K562 (cell line): ENCODE data around the gene ARHGAP24. TPM values are rescaled to one million over a fixed set of nuclear protein-coding genes. Genes with fewer than 3 reads are reported as not detected.
A peak's percentile ranks its signal among the peaks of the same experiment; 100 is the strongest.
"Not testable (repeated sequence)": the region's sequence is repeated elsewhere in the genome, so short reads cannot be mapped to it uniquely, and the experiment has no call there.

Experiments used
- ATAC-seq: fragments of 200-7000 bp; cut with Tn5 transposase; 3 replicates; pipeline ENCODE4 v1.9.1; 2020; ENCODE audit warnings: moderate library complexity
- BruUV-seq: library from RNA; stranded (reverse); fragments of 400-500 nt; replicated peaks from 2 replicates; lab custom pipeline; 2021; lab: Mats Ljungman, UMichigan
- CTCF ChIA-PET: fragments of 300-600 bp; formaldehyde crosslinking; extraction: SDS; loops from one replicate; lab custom pipeline; 2021; ENCODE audit warnings: low intra/inter-chr PET ratio; lab: Yijun Ruan, JAX
- POLR2A ChIA-PET: fragments of 300-600, 350-650 bp; sonication (Branson Sonifier 250); formaldehyde crosslinking; extraction: SDS; loops from one replicate; lab custom pipeline; 2021; ENCODE audit warnings: antibody characterized with exemption, inconsistent platforms; lab: Yijun Ruan, JAX
- DNase-seq, 4 experiments: peaks; one replicate each; pipeline versions ENCODE4 v3.0.0 to v3.0.0-alpha.2; 2011 to 2018; ENCODE audit warnings: low spot score in 3 of 4, mixed read lengths in 3 of 4; ENCODE audit errors: extremely low read depth in 1 of 4
- FAIRE-seq: peaks from 2 replicates; lab custom pipeline; 2011; peaks lifted over from hg19 to GRCh38; lab: Jason Lieb, UNC
- H2AFZ ChIP-seq: 2 replicates; pipeline ENCODE4 v1.6.0; 2011; ENCODE audit warnings: low read depth, low read length, control low read depth, inconsistent platforms
- H3K27ac ChIP-seq: fragments of 200-600 bp; 3 replicates; pipeline ENCODE4 v1.8.0; 2011; ENCODE audit warnings: low read depth, mild to moderate bottlenecking, control low read depth, inconsistent platforms, low read length, moderate library complexity, mixed read lengths; ENCODE audit errors: extremely low read depth
- H3K27me3 ChIP-seq, 2 experiments: fragments of 300-600 bp in 1 of 2; 2 replicates in 1 of 2; 3 replicates in 1 of 2; pipeline versions ENCODE4 v1.6.0 to v1.8.0; 2011; ENCODE audit warnings: inconsistent platforms in 2 of 2, low read length in 2 of 2, mild to moderate bottlenecking in 1 of 2, mixed read lengths in 1 of 2, moderate library complexity in 1 of 2; ENCODE audit not compliant: control insufficient read depth in 2 of 2, insufficient read depth in 2 of 2
- H3K36me3 ChIP-seq: fragments of 300-600 bp; 3 replicates; pipeline ENCODE4 v1.8.0; 2011; ENCODE audit warnings: mild to moderate bottlenecking, low read length, inconsistent platforms; ENCODE audit not compliant: control insufficient read depth, insufficient read depth
- H3K4me1 ChIP-seq, 2 experiments: fragments of 200-600 bp in 1 of 2; replicated peaks in 1 of 2; 2 replicates in 1 of 2; 3 replicates in 1 of 2; pipeline versions ENCODE4 v1.5.1 to v1.8.0; 2011; ENCODE audit warnings: inconsistent platforms in 2 of 2, low read length in 2 of 2, mild to moderate bottlenecking in 1 of 2, mixed read lengths in 1 of 2, moderate library complexity in 1 of 2; ENCODE audit not compliant: control insufficient read depth in 2 of 2, insufficient read depth in 2 of 2
- H3K4me2 ChIP-seq: 2 replicates; pipeline ENCODE4 v1.6.1; 2011; ENCODE audit warnings: low read length, control low read depth, inconsistent platforms, mixed read lengths; ENCODE audit not compliant: insufficient read depth
- H3K4me3 ChIP-seq: fragments of 200-600 bp; sonication (generic), shearing (Covaris generic); 2 replicates; pipeline ENCODE4 v1.5.1; 2016; ENCODE audit warnings: control low read depth, inconsistent platforms
- H3K79me2 ChIP-seq: fragments of 200-600 bp; 3 replicates; pipeline ENCODE4 v1.8.0; 2011; ENCODE audit warnings: low read length, inconsistent platforms; ENCODE audit not compliant: control insufficient read depth, insufficient read depth
- H3K9ac ChIP-seq, 2 experiments: 2 replicates each; pipeline versions ENCODE4 v1.6.0 to v1.6.1; 2011; ENCODE audit warnings: low read depth in 2 of 2, low read length in 2 of 2, control low read depth in 1 of 2, inconsistent platforms in 1 of 2, mild to moderate bottlenecking in 1 of 2, mixed read lengths in 1 of 2; ENCODE audit not compliant: insufficient read depth in 1 of 2
- H3K9me1 ChIP-seq: one replicate; pipeline ENCODE4 v1.6.0; 2011; ENCODE audit warnings: inconsistent platforms, mild to moderate bottlenecking, low read length, moderate library complexity; ENCODE audit not compliant: control insufficient read depth, insufficient read depth
- H3K9me3 ChIP-seq: replicated peaks from 2 replicates; pipeline ENCODE4 v1.5.1; 2011; ENCODE audit warnings: low read depth, low read length, inconsistent platforms; ENCODE audit not compliant: control insufficient read depth, insufficient read depth
- H4K20me1 ChIP-seq: replicated peaks from 2 replicates; pipeline ENCODE4 v1.6.1; 2011; ENCODE audit warnings: low read length, inconsistent platforms, mixed read lengths; ENCODE audit not compliant: control insufficient read depth, insufficient read depth
- BRD4 ChIP-seq: fragments of 200-600 bp; sonication (generic); IDR thresholded peaks from 2 replicates; pipeline ENCODE4 v1.6.1; 2017; ENCODE audit warnings: inconsistent platforms
- ESRRB ChIP-seq: fragments of 250-450 bp; sonication (Bioruptor Pico); IDR thresholded peaks from 2 replicates; pipeline ENCODE4 v1.5.0; 2020; ENCODE audit warnings: mild to moderate bottlenecking, moderate library complexity, borderline replicate concordance
- ETV1 ChIP-seq: fragments of 450-650 bp; conservative IDR thresholded peaks from 2 replicates; pipeline ENCODE4 v1.6.1; 2016; ENCODE audit warnings: missing genetic modification characterization, control low read depth, low read depth, missing compliant biosample characterization
- MYC ChIP-seq, 2 experiments: fragments of 250-450 bp in 1 of 2; sonication (Bioruptor Pico) in 1 of 2; IDR thresholded peaks; 2 replicates each; pipeline versions ENCODE4 v1.5.1 to v1.6.1; 2012 to 2021; ENCODE audit warnings: low read depth in 2 of 2, borderline replicate concordance in 1 of 2, improper control_type of control experiment in 1 of 2, low read length in 1 of 2, mild to moderate bottlenecking in 1 of 2, moderate library complexity in 1 of 2
- NBN ChIP-seq: fragments of 450-650 bp; IDR thresholded peaks from 2 replicates; pipeline ENCODE4 v1.6.1; 2016; ENCODE audit warnings: low read depth, mild to moderate bottlenecking
- NFE2 ChIP-seq: IDR thresholded peaks from 2 replicates; pipeline ENCODE4 v1.6.1; 2014; ENCODE audit warnings: antibody characterized with exemption, low read depth
- NFE2L1 ChIP-seq: fragments of 450-650 bp; IDR thresholded peaks from 2 replicates; pipeline ENCODE4 v1.6.1; 2016; ENCODE audit warnings: missing genetic modification characterization, low read depth, mild to moderate bottlenecking, missing compliant biosample characterization, moderate library complexity, borderline replicate concordance
- PATZ1 ChIP-seq: fragments of 250-450 bp; sonication (Bioruptor Pico); IDR thresholded peaks from 2 replicates; pipeline ENCODE4 v1.5.0; 2020; ENCODE audit warnings: mild to moderate bottlenecking, borderline replicate concordance
- TAF1 ChIP-seq: IDR thresholded peaks from 2 replicates; pipeline ENCODE4 v1.6.1; 2011; ENCODE audit warnings: mild to moderate bottlenecking, low read length, moderate library complexity; ENCODE audit not compliant: insufficient read depth, control insufficient read depth, severe bottlenecking; ENCODE audit errors: extremely low read depth
- ZBTB2 ChIP-seq: fragments of 450-650 bp; IDR thresholded peaks from 2 replicates; pipeline ENCODE4 v1.6.1; 2016; ENCODE audit warnings: antibody characterized with exemption
- ZNF3 ChIP-seq: fragments of 250-450 bp; sonication (Bioruptor Pico); IDR thresholded peaks from 2 replicates; pipeline ENCODE4 v1.5.0; 2021; ENCODE audit warnings: mild to moderate bottlenecking, moderate library complexity
- WGBS: fragments of 100-300 bp; shearing (Covaris generic); methylation state at CpG from one replicate; pipeline ENCODE4 v1.1.6; 2016; ENCODE audit warnings: low coverage, mixed read lengths; ENCODE audit not compliant: insufficient coverage; ENCODE audit errors: missing lambda C conversion rate; 5-methylcytosine and 5-hydroxymethylcytosine counted together
- in situ Hi-C: fragments of 300-500 bp; cut with MboI; formaldehyde crosslinking; loops from 4 replicates; pipeline ENCODE4 v1.15.0; 2018; ENCODE audit warnings: inconsistent platforms, mixed read lengths
- intact Hi-C: fragments of 100-400 bp; cut with micrococcal nuclease; formaldehyde crosslinking; loops from 2 replicates; pipeline ENCODE4 v1.14.2; 2022
- polyA plus RNA-seq, 8 experiments: library from polyadenylated mRNA; depleted of rRNA in 4 of 8; stranded (reverse) in 5 of 8; unstranded in 3 of 8; fragments of >200 nt; fragmentation: Nextera tagmentation in 2 of 8; fragmentation: Illumina TruSeq in 1 of 8; extraction: Ambion mirVana in 2 of 8; extraction: Trizol in 1 of 8; gene quantifications; 2 replicates each; pipeline versions ENCODE4 v1.2.1 to v1.2.3, GENCODE V29; 2011 to 2014; ENCODE audit warnings: inconsistent platforms in 1 of 8, missing spikeins in 1 of 8
- total RNA-seq, 7 experiments: library from RNA; depleted of rRNA in 6 of 7; stranded (reverse); fragments of >200 nt in 6 of 7; fragmentation: Illumina TruSeq in 2 of 7; extraction: Trizol in 2 of 7; gene quantifications; 2 replicates each; pipeline versions ENCODE4 v1.2.1 to v1.2.3, GENCODE V29; 2011 to 2021; ENCODE audit warnings: low replicate concordance in 1 of 7

ARHGAP24 gene
- total and polyA plus RNA-seq, 9 of the 15 experiments (the other 6 are each of a cell fraction or from before 2014, with no cell fraction given), result 8.0 to 22.6 (median 14.0) TPM

- intact Hi-C loops, H3K9me3 ChIP-seq: not testable (repeated sequence)
- WGBS, result 32% methylated on average over 3 of the region's 3 CpGs
Observed at GRCh38 chr4:85839981-85840451, 365.1 kb downstream of the ARHGAP24 start.

GRCh38 chr4:85842540-85842939 is 367.6 kb downstream of the ARHGAP24 start:
- 49% methylated on average over 7 of the region's 7 CpGs for WGBS
- no peak overlapping the region for H3K4me2 ChIP-seq
- H3K9me3 ChIP-seq, result no peaks in the 10 kb centered on the region
- H2AFZ ChIP-seq, result no peak overlapping the region
- no peaks in the 10 kb centered on the region for H3K27me3 ChIP-seq
- no peak for ATAC-seq
- no peaks in the 10 kb centered on the region; the same call in 2 of the 3 replicates for H3K36me3 ChIP-seq
- DNase-seq, result no peak
- in situ Hi-C loops (no loop called here), intact Hi-C loops (no loop called here)
- no TSS peak for BruUV-seq
- H3K27ac ChIP-seq, result no peak overlapping the region
- H3K79me2 ChIP-seq, result no peaks in the 10 kb centered on the region
- no peaks in the 10 kb centered on the region for H3K9me1 ChIP-seq
- ChIA-PET CTCF (no interaction called here), POLR2A (no interaction called here)
- no peaks in the 10 kb centered on the region for H4K20me1 ChIP-seq
- H3K4me3 ChIP-seq, result no peak overlapping the region
- no peak overlapping the region for H3K9ac ChIP-seq
- H3K4me1 ChIP-seq, result no peaks in the 10 kb centered on the region
- no peak for FAIRE-seq
- no peak for TF ChIP-seq ZBTB2
- no peak for TF ChIP-seq NFE2
- no peak for TF ChIP-seq TAF1
- TF ChIP-seq NBN, result no peak
- no peak for TF ChIP-seq NFE2L1 (tag)
- TF ChIP-seq MYC (IDR thresholded peaks at IDR 0.05; ENCODE audit: low read depth, low read length), result no peak
- no peak for TF ChIP-seq MYC (CRISPR knock-in tag; IDR thresholded peaks at IDR 0.05; ENCODE audit: borderline replicate concordance, low read depth)
- TF ChIP-seq PATZ1 (CRISPR knock-in tag), result no peak
- TF ChIP-seq BRD4, result no peak
- no peak for TF ChIP-seq ZNF3 (CRISPR knock-in tag)
- TF ChIP-seq ESRRB (CRISPR knock-in tag), result no peak

More at GRCh38 chr4:85839981-85840451, 365.1 kb downstream of the ARHGAP24 start:
- H3K4me3 ChIP-seq, H4K20me1 ChIP-seq, BruUV-seq, H3K4me2 ChIP-seq, in situ Hi-C loops, CTCF ChIA-PET, H3K4me1 ChIP-seq, H3K79me2 ChIP-seq, H3K9me1 ChIP-seq, FAIRE-seq, H3K27ac ChIP-seq, POLR2A ChIA-PET, H3K36me3 ChIP-seq: not testable (repeated sequence)
- DNase-seq, result peak in 2 of 4 experiments; percentile 5 to 10
- ATAC-seq, result 0 out of 3 replicates have a peak, but pooled peaks have one; percentile 45
- TF ChIP-seq ETV1 (tag), result 0 out of 2 replicates have a peak, but pooled peaks have one; percentile 14
- TF ChIP-seq, all 486 proteins: peak for 1; not testable (repeated sequence) for 485
- H3K27me3 ChIP-seq, H2AFZ ChIP-seq, H3K9ac ChIP-seq: not testable (repeated sequence)
